Measurements from ENCODE around the gene L1CAM. TPM values are rescaled to one million over a fixed set of nuclear protein-coding genes. Genes with fewer than 3 reads are reported as not detected.
A peak's percentile ranks its signal among the peaks of the same experiment; 100 is the strongest.

The L1CAM gene
- total and polyA plus RNA-seq, 9 of the 15 experiments (the other 6 are each of a cell fraction or from before 2014, with no cell fraction given), result 0.09 to 0.86 (median 0.26) TPM; not detected in 3

- peak; percentile 58; the same call in 1 of the 2 replicates for TF ChIP-seq CUX1 (CRISPR knock-in tag; IDR thresholded peaks at IDR 0.05)
- TF ChIP-seq ZNF764 (CRISPR knock-in tag; IDR thresholded peaks at IDR 0.05; ENCODE audit: low read depth), result no peak
- TF ChIP-seq MITF (IDR thresholded peaks at IDR 0.05), result no peak
- TF ChIP-seq ZNF408 (CRISPR knock-in tag; IDR thresholded peaks at IDR 0.05; ENCODE audit: low read depth), result no peak
- no peak for TF ChIP-seq ADNP (tag; IDR thresholded peaks at IDR 0.05)
- TF ChIP-seq RBM17 (IDR thresholded peaks at IDR 0.05; ENCODE audit: borderline replicate concordance, low read depth, low read length), result no peak
- TF ChIP-seq EWSR1 (IDR thresholded peaks at IDR 0.05; ENCODE audit: borderline replicate concordance, low read depth, partially characterized antibody), result no peak
- no peak for TF ChIP-seq ZNF449 (CRISPR knock-in tag; IDR thresholded peaks at IDR 0.05)
- no peak for TF ChIP-seq RAD21 (CRISPR knock-in tag; conservative IDR thresholded peaks at IDR 0.05 in 1 of 2, IDR thresholded peaks at IDR 0.05 in 1 of 2)
- no peak for TF ChIP-seq U2AF2 (optimal IDR thresholded peaks at IDR 0.05; ENCODE audit: low read depth, low read length)
- TF ChIP-seq ATF6 (CRISPR knock-in tag; IDR thresholded peaks at IDR 0.05), result peak; percentile 100
- TF ChIP-seq TRIM24 (IDR thresholded peaks at IDR 0.05), result no peak
- TF ChIP-seq NCOR1 (IDR thresholded peaks at IDR 0.05), result no peak
Measured at GRCh38 chrX:153875391-153876111, 10.4 kb downstream of the L1CAM start (continued).

Data from K562 (cell line).